Kidney (tissue), 14 donors: ENCODE results near the gene SLC30A5. TPM values are rescaled to one million over a fixed set of nuclear protein-coding genes. Genes with fewer than 3 reads are reported as not detected.
"Not testable (repeated sequence)": the region's sequence is repeated elsewhere in the genome, so short reads cannot be mapped to it uniquely, and the experiment has no call there.

Experiments used
- DNase-seq, 5 donors: peaks; one replicate each; pipeline ENCODE4 v3.0.0-alpha.2; 2013 to 2020
- FAIRE-seq: peaks from 2 replicates; lab custom pipeline; 2012; peaks lifted over from hg19 to GRCh38; lab: Jason Lieb, UNC
- H3K27ac ChIP-seq, 2 donors: one replicate each; pipeline ENCODE4 v1.7.0; 2013; ENCODE audit warnings: low read depth in 2 of 2, low read length in 2 of 2, inconsistent platforms in 1 of 2
- H3K27me3 ChIP-seq: one replicate; pipeline ENCODE4 v1.7.1; 2013; ENCODE audit warnings: low read length, inconsistent platforms; ENCODE audit not compliant: control insufficient read depth, insufficient read depth
- H3K36me3 ChIP-seq, 3 donors: one replicate each; pipeline versions ENCODE4 v1.7.0 to v1.7.1; 2013; ENCODE audit warnings: low read length in 3 of 3, control low read depth in 1 of 3, inconsistent platforms in 1 of 3; ENCODE audit not compliant: insufficient read depth in 3 of 3, control insufficient read depth in 2 of 3
- H3K4me1 ChIP-seq, 3 donors: one replicate each; pipeline versions ENCODE4 v1.7.0 to v1.7.1; 2013; ENCODE audit warnings: low read length in 3 of 3, inconsistent platforms in 1 of 3, low read depth in 1 of 3; ENCODE audit not compliant: control insufficient read depth in 2 of 3, insufficient read depth in 2 of 3
- H3K4me3 ChIP-seq, 3 donors: one replicate each; pipeline versions ENCODE4 v1.7.0 to v1.8.1; 2013; ENCODE audit warnings: low read length in 3 of 3, control low read depth in 1 of 3, inconsistent platforms in 1 of 3
- H3K9ac ChIP-seq, 3 donors: one replicate each; pipeline versions ENCODE4 v1.7.0 to v1.7.1; 2013; ENCODE audit warnings: low read length in 3 of 3, control low read depth in 1 of 3, inconsistent platforms in 1 of 3
- H3K9me3 ChIP-seq, 3 donors: one replicate each; pipeline versions ENCODE4 v1.7.0 to v1.7.1; 2013; ENCODE audit warnings: low read length in 3 of 3, control low read depth in 1 of 3, inconsistent platforms in 1 of 3; ENCODE audit not compliant: control insufficient read depth in 2 of 3, insufficient read depth in 1 of 3
- intact Hi-C: fragments of 100-400 bp; cut with DNase I; formaldehyde crosslinking; loops from one replicate; pipeline ENCODE4 v1.11.1; 2022
- polyA plus RNA-seq: library from polyadenylated mRNA; stranded (reverse); fragments of 350-450 nt; fragmentation: Illumina TruSeq; extraction: RNeasy Lipid Tissue Mini Kit (QIAGEN cat#74804); gene quantifications from one replicate; pipeline ENCODE4 v1.2.3, GENCODE V29; 2014; ENCODE audit warnings: low read depth, low replicate concordance; ENCODE audit not compliant: insufficient read depth
- total RNA-seq: library from RNA; stranded (reverse); fragmentation: NEBNext Ultra II Directional; extraction: Animal tissue kit (Norgen Biotek cat#: 25700); gene quantifications from one replicate; pipeline ENCODE4 v1.2.1, GENCODE V29; 2021
- TF ChIP-seq, protein P1 (sequence below): IDR thresholded peaks from 3 replicates; pipeline ENCODE4 v1.5.1; 2012; ENCODE audit warnings: mild to moderate bottlenecking, moderate library complexity, borderline replicate concordance; ENCODE audit not compliant: insufficient read depth; ENCODE audit errors: extremely low read depth
- donor health status: control.
- donor health status: control.
- donor health status: control.
- donor health status: control.
- donor health status: control.
- donor health status: DM: yes; HTN: yes; CAD: no.
- donor health status: Normal renal cell carcinoma (clear cell type).

The SLC30A5 gene
- total and polyA plus RNA-seq, 2 donors from 2014 or later: 36.1 to 53.3 TPM

DNA sequence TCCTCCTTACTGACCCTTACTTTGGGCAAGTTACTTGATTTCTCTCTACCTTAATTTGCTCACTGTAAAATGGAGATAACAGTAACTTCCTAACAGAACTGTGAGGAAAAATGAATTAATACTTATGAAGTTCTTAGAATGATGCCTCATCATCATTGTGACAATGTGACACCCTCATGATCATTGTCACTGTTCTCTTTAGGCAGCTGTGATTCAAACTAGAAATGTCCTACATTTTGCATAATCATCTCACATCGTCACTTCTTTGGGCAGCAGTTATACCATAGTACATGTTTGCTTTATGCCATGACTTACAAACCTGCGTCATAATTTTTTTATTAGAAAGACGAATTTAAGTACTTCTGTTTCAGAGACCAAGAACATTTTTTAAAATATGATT, 9.7 kb downstream of the SLC30A5 start:
- Histone ChIP-seq H3K9me3 (no peaks in the 10 kb centered on the region), H3K4me3 (no peak overlapping the region), H3K36me3 (peaks cover 2 to 21% (median 15%) of the 10 kb centered on the region in 3 donors), H3K27ac (no peak overlapping the region), H3K9ac (no peak overlapping the region), H3K27me3 (no peaks in the 10 kb centered on the region), H3K4me1 (no peaks in the 10 kb centered on the region)
- intact Hi-C loops: no loop called here
- TF ChIP-seq, protein P1, sequence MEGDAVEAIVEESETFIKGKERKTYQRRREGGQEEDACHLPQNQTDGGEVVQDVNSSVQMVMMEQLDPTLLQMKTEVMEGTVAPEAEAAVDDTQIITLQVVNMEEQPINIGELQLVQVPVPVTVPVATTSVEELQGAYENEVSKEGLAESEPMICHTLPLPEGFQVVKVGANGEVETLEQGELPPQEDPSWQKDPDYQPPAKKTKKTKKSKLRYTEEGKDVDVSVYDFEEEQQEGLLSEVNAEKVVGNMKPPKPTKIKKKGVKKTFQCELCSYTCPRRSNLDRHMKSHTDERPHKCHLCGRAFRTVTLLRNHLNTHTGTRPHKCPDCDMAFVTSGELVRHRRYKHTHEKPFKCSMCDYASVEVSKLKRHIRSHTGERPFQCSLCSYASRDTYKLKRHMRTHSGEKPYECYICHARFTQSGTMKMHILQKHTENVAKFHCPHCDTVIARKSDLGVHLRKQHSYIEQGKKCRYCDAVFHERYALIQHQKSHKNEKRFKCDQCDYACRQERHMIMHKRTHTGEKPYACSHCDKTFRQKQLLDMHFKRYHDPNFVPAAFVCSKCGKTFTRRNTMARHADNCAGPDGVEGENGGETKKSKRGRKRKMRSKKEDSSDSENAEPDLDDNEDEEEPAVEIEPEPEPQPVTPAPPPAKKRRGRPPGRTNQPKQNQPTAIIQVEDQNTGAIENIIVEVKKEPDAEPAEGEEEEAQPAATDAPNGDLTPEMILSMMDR: no peak
- no peak for FAIRE-seq
- DNase-seq: no peak

DNA sequence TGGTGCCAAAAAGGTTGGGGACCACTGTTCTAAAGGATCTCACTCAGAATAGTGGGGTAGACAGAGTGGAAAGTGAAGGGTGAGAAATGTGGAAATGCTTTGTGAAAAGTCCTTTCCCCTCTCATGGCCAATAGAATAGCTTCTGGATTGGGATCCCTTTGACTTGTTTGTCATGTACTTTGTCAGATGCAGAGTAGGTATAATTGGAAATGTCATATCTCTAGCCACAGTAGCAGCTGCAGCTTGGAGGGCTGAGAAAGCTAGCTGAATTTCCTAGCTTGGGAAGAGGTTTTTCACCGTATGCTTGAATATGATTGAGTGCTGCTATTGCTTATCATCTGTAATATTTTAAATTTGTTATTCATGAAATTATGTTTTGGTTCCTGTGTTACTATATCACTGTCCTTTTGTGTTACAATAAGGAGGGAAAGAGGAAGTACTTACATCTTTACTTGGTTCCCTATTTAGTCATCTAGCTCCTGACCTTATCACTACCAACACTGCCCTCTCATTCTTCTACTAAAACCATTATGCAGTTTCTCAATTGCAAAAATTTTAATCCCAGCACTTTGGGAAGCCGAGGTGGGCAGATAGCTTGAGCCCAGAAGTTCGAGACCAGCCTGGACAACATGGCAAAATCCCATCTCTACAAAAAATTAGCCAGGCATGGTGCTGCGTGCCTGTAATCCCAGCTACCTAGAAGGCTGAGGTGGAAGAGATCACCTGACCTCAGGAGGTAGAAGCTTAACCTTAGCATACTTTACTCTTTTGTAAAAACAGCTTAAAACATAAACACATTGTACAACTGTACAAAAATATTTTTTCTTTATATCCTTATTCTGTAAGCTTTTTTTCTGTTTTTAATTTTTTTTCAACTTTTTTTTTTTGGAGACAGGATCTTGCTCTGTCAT, 12.4 kb downstream of the SLC30A5 start:
- no peak overlapping the region for H3K4me3 ChIP-seq

DNA sequence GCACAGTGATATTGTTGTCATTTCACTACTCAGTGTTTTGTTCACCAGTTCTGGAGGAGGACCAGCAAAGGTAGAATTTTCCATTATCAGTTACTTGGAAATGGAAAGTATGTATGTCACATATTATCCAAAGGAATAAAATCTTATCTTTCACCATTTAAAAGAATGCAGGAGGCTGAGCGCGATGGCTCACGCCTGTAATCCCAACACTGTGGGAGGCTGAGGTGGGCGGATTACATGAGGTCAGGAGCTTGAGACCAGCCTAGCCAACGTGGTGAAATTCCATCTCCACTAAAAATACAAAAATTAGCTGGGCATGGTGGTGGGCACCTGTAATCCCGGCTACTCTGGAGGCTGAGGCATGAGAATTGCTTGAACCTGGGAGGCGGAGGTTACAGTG, 14.6 kb downstream of the SLC30A5 start:
- H3K9ac ChIP-seq, FAIRE-seq, H3K4me1 ChIP-seq, H3K4me3 ChIP-seq, H3K27me3 ChIP-seq, H3K27ac ChIP-seq, H3K9me3 ChIP-seq, intact Hi-C loops, DNase-seq: not testable (repeated sequence)
- peaks cover 9 to 23% (median 18%) of the 10 kb centered on the region in 3 donors for H3K36me3 ChIP-seq

More for the DNA sequence above, 12.4 kb downstream of the SLC30A5 start:
- TF ChIP-seq, protein P1: no peak
- Histone ChIP-seq H3K9me3 (no peaks in the 10 kb centered on the region), H3K27ac (no peak overlapping the region), H3K9ac (no peak overlapping the region), H3K4me1 (no peaks in the 10 kb centered on the region), H3K36me3 (peaks cover 9 to 27% (median 21%) of the 10 kb centered on the region in 3 donors), H3K27me3 (no peaks in the 10 kb centered on the region)
- DNase-seq (no peak), FAIRE-seq (no peak)
- intact Hi-C loops: no loop called here

DNA sequence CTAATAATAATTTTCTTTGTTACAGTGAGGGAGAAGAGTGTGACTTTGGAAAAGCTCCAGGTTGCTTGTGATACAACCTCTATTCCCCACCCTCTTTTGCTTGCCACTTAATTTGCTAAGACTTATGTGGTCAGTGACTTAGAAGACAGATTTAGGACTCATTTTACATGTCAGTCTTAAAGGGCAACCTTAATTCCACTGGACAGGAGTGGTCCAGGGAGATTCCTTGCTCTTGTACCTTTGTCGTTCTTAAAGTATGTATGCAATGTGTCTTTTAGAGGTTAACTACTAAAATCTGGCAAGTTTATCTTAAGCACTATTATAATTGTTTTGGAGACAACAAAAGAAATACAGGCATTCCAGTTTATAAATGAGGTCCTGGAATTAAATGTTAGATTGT, 20.0 kb downstream of the SLC30A5 start:
- DNase-seq (no peak), FAIRE-seq (no peak)
- H3K27ac ChIP-seq: no peak overlapping the region
- no peaks in the 10 kb centered on the region for H3K27me3 ChIP-seq
- TF ChIP-seq, protein P1: no peak
- H3K9ac ChIP-seq: no peak overlapping the region
- H3K4me1 ChIP-seq: no peaks in the 10 kb centered on the region
- intact Hi-C loops: no loop called here
- H3K36me3 ChIP-seq: peaks cover 7 to 22% (median 15%) of the 10 kb centered on the region in 3 donors
- no peaks in the 10 kb centered on the region for H3K9me3 ChIP-seq
- no peak overlapping the region for H3K4me3 ChIP-seq
